Jurkat, Clone E6-1 (cell line): ENCODE results near the gene SOX4. TPM values are rescaled to one million over a fixed set of nuclear protein-coding genes. Genes with fewer than 3 reads are reported as not detected.
"Not testable (repeated sequence)": the region's sequence is repeated elsewhere in the genome, so short reads cannot be mapped to it uniquely, and the experiment has no call there.

Experiments used
- DNase-seq: peaks from one replicate; pipeline ENCODE4 v3.0.0-alpha.2; 2011; ENCODE audit warnings: low read depth, low spot score
- H3K4me3 ChIP-seq: 2 replicates; pipeline ENCODE4 v1.5.1; 2011; ENCODE audit warnings: mild to moderate bottlenecking, low read length, control low read depth, moderate library complexity
- polyA plus RNA-seq: library from polyadenylated mRNA; unstranded; fragments of >200 nt; gene quantifications from one replicate; pipeline ENCODE4 v1.2.1, GENCODE V29; 2012; ENCODE audit warnings: missing spikeins; ENCODE audit not compliant: insufficient read length, insufficient read depth

Gene SOX4
- 59.2 TPM for polyA plus RNA-seq

GRCh38 chr6:21593412-21593926, at the start of gene SOX4:
Gene SOX4 (plus strand): TSS chr6:21593751. CDS start chr6:21594535, 784 bp downstream.
- peak within 1 kb of the TSS; percentile 91 for H3K4me3 ChIP-seq

DNA sequence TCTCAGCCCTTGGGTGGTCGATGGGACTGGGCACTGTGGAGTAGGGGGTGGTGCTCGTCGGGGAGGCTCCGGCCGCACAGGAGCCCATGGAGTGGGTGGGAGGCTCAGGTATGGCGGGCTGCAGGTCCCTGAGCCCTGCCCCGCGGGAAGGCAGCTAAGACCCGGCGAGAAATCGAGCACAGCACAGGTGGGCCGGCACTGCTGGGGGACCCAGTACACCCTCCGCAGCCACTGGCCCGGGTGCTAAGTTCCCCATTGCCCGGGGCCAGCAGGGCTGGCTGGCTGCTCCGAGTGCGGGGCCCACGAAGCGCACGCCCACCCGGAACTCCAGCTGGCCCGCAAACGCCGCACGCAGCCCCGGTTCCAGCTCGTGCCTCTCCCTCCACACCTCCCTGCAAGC, 41.3 kb upstream of the SOX4 start:
- not testable (repeated sequence) for H3K4me3 ChIP-seq, DNase-seq

More at GRCh38 chr6:21593412-21593926, at the start of gene SOX4:
- peak; percentile 100 for DNase-seq

DNA sequence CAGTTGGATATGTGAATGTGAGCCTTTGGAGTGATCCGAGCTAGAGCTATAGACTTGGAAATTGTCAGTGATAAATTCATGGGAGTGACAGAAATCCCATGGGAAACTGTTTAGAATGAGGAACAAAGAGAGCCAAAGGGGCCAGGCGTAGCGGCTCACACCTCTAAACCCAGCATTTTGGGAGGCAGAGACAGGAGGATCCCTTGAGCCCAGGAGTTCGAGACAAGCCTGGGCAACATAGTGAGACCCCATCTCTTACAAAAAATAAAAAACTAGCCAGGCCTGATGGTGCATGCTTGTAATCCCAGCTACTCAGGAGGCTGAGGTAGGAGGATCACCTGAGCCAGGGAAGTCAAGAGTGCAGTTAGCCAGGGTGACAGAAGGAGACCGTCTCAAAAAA, 39.3 kb upstream of the SOX4 start:
- no peak for DNase-seq

DNA sequence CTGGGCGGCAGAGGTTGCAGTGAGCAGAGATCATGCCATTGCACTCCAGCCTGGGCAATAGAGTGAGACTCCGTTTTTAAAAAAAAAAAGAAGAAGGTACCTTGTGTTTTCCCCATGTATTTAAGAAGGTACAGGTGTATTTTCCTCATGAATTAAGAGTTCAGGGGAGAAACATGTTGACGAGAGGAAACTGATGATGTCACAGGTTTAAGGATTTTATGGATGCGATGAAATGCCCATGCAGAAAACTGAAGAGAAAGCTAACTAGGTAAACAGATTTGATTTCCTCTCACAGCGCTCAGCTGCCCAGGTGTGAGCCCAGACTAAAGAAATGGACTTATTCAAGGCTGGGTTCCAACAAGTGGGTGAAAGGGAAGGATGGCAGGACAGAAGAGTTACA, 38.4 kb upstream of the SOX4 start:
- DNase-seq, result no peak
- no peak overlapping the region for H3K4me3 ChIP-seq

More for the DNA sequence above, 39.3 kb upstream of the SOX4 start:
- no peak overlapping the region for H3K4me3 ChIP-seq

DNA sequence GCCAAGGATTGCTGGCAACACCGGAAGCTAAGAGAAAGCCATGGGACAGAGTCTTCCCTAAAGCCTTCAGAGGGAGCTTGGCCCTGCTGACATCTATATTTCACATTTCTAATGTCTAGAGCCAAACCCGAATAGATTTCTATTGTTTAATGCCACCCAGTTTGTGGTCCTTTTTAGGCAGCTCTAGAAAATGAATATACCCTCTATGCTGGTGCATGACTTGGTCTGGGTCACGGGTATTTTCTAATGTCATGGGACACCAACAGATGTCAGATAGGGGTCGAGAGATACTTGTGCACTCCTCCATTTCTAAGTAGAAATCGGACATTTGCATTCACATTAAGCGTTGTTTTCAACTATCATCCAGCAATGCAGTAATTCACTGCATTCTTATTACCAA, 37.0 kb upstream of the SOX4 start:
- no peak for DNase-seq
- H3K4me3 ChIP-seq, result no peak overlapping the region

DNA sequence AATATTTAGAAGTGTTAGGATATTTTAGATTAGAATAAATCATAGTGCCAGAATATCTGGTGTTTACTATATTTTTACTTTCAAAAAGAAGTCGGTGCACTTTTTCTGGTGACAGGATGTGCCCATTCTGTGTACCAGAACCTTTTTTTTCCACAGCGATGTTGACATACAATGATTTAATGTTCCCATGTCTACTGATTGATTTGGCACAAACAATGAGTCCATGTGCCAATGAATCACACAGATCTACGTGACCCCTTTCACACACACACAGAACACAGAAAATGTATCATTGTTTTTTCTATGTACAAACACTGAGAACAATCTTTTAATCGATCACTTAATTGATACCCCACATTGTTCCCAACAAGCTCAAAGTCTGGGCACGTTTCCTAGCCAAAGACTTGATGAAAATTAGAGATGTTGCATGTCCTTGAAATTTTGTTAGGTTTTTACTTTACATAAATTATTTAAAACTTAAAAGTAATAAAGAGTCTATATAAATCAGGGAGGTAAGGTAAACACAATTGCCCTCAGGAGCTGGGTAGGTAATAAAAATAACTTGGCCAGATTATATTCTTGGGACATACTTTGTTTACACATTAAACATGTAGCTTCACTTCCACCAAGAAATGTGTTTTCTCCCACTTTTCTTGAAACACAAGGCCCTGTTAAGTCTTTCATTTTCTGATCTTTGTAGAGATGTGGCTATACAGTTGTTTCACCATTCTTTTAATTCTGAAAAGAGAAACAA, 36.4 kb upstream of the SOX4 start:
- no peak for DNase-seq
- no peak overlapping the region for H3K4me3 ChIP-seq

GRCh38 chr6:21559238-21559637, 34.3 kb upstream of the SOX4 start:
- DNase-seq, result no peak

DNA sequence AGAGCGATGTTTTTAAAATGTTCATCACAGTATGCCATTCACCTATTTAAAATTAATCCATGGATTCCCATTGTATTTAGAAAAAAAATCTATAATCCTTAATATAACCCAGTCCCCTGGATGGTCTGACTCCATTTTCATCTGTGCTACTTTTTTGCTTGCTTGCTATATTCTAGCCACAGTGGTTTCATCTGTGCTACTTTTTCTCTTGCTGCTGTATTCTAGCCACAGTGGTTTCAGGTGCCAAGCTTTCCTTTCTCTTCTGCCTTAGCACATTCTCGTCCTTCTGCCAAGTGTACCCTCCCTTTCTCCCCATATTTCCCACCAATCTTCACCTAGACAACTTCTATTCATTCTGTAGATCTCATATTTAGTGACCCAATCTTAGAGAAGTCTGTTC, 33.3 kb upstream of the SOX4 start:
- DNase-seq, result no peak
- H3K4me3 ChIP-seq, result no peak overlapping the region

More at GRCh38 chr6:21559238-21559637, 34.3 kb upstream of the SOX4 start:
- H3K4me3 ChIP-seq, result no peak overlapping the region

DNA sequence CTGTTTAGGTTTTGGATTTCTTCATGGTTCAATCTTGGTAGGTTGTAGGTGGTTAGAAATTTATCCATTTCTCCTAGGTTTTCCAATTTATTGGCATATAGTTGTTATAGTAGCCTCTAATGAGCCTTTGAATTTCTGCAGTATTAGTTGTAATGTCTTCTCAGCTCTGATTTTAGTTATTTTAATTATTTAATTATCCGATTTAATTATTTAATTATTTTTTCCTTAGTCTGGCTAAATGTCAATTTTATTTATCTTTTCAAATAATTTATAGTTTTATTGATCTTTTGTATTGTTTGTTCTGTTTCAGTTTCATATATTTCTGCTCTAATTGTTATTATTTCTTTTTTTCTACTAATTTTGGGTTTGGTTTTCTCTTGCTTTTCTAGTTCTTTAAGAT, 28.1 kb upstream of the SOX4 start:
- no peak for DNase-seq
- no peak overlapping the region for H3K4me3 ChIP-seq

GRCh38 chr6:21578523-21578922, 15.0 kb upstream of the SOX4 start:
- no peak for DNase-seq
- H3K4me3 ChIP-seq, result no peak overlapping the region

- no peak for DNase-seq
Observed at GRCh38 chr6:21582651-21583050, 10.9 kb upstream of the SOX4 start.

GRCh38 chr6:21586300-21586699, 7.3 kb upstream of the SOX4 start:
- H3K4me3 ChIP-seq, result no peak overlapping the region
- no peak for DNase-seq

More at GRCh38 chr6:21582651-21583050, 10.9 kb upstream of the SOX4 start:
- H3K4me3 ChIP-seq, result no peak overlapping the region

DNA sequence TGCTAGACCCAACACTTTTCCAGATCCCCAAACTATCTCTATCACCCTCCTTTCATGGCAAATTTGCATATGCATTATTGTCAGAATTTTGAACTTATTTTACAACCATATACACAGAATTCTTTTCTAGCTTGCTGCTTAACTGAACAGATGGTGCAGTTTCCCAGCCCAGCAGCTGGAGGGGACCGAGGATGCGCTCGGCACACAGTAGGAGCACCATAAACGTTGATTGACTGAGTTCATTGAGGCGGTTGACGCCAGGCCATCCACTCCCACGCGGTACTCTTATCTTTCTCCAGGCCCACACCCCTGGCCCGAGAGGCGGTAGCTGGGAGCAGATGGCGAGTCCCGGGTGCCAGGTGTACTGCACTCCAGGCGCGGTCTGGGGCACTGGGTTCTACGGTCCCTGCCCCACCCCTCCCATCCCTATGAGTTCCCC, 6.8 kb upstream of the SOX4 start:
- DNase-seq, result no peak
- peak overlapping the region; percentile 92 for H3K4me3 ChIP-seq

DNA sequence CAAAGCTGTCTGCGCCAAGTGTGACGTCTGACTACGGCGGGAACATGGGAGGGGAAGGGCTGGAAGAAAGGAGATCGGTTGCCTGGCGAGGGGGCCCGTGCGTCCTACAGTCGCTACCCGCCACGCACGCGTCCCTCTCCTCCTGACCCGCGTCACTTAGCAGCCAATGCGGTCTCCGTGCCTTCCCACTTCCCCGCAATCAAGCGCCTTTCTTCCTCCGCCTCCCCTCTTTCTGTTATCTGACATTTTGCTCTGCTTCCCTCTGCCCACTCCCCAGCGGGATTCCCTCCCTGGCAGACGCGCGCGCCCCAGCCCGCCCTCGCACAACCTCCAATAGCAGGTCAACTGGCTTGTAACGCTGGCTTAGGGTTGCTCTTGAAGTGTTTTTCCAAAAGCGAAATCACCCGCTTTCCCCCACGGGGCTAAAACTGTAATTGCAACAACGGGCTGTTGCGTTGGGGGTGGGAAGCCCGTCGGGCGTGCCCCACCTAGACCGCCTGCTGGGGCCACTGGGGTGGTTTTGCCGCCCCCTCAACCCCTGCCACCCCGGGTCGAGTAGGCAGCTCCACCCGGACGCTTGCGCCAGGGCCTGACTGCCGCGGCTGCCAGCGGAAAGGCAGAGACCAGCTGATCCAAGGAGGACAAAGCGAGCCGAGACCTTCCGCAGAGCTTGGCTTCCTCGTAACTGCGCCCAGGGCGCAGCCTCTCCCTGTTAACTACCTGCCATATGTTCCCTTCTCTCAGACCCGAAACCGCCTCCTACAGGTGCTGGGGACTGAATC, 6.2 kb upstream of the SOX4 start:
- peak; percentile 84 for DNase-seq
- H3K4me3 ChIP-seq, result peak overlapping the region; percentile 92

DNA sequence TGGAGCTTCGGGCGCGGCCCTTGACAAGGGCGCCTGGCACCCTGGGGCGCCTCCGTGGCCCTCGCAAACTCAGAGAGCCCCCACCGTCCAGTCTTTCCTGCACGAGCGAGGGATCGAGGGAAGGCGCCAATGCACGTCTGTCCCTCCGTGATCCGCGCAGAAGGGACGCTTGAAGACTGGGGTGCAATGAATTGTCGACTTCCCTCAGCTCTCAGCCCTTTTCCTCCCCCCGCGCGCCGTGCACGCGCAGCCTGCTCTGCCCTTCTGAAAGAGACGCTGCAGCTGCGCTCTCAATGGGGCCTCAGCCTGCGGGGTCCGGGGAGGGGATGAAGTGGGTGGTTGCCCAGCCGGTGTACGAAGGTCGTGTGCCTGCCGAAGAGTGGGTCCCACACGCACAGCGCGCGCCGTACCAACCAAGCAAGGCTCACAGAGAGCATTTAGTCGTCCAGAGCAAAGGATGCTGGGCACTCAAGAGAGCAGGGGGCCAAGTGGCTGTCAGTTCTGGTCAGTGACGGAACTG, 5.5 kb upstream of the SOX4 start:
- peak overlapping the region; percentile 92 for H3K4me3 ChIP-seq
- no peak for DNase-seq

DNA sequence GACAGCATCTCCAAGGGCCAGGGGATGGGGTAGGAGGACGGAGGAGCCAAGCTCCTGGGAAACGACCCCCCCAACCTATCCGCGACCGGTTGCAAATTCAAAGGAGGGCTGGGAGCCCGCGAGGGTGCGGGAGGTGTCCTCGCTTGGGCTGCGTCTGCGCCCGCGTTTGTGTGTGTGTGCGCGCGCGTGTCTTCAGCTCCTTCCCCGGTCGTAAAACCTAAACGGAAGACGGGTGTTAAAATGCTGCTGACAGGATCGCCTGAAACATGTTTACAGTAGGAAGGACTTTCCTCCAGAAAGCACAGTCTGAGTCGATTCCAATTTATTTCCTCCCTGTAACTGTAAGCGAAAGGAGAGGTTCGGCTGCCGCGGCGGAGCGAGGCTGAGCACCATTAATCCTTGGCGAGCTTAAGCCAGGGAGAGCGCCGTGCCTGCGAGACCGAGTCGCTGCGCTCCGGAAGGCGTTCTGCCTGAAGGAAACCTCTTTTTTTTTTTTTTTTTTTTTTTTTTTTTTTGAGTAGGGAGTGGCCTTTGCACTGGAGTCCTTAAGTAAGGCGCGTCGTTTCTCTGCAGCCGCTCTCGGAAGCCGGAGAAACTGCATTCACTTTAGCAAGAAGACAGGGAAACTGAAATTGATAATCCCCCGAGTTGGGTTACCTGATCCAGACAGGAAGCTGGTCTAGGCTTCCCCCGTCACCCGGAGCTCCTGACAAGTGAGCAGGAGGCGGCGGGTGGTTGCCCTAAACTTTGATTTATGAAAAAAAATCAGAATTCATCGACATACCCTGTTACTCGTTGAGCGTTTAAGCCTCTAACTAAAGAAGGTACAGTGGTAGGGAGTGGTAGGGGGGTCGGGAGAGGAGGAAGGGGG, 4.8 kb upstream of the SOX4 start:
- peak; percentile 89 for DNase-seq
- H3K4me3 ChIP-seq, result peak overlapping the region; percentile 92

- H3K4me3 ChIP-seq, result peak overlapping the region; percentile 92
- peak; percentile 85 for DNase-seq
Observed at GRCh38 chr6:21589352-21590345, 3.9 kb upstream of the SOX4 start.

DNA sequence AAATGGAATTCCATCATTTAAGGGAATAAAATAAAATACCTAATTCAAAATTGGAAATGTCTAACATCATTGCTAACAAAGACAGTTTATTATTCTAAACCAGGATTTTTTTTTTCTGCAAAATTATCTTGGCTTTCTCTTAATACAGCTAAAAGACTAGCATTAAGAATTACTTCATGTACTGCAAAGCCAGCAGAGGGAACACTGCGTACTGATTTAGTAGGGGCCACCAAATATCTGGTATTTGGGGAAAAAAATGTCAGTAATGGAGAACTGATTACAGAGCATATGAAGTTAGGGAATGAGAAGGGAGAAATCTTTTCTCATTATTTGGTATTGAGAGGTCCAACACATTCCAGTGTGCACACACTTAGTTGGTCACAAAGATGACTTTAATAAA, 3.2 kb upstream of the SOX4 start:
- no peak for DNase-seq
- no peak overlapping the region for H3K4me3 ChIP-seq
